NK-92 (cell line): Measurements from ENCODE around the gene GRK5.

Experiments used
- DNase-seq: peaks from one replicate; lab custom pipeline; 2025; ENCODE audit not compliant: unreplicated experiment; lab: John Stamatoyannopoulos, UW

Gene GRK5

DNA sequence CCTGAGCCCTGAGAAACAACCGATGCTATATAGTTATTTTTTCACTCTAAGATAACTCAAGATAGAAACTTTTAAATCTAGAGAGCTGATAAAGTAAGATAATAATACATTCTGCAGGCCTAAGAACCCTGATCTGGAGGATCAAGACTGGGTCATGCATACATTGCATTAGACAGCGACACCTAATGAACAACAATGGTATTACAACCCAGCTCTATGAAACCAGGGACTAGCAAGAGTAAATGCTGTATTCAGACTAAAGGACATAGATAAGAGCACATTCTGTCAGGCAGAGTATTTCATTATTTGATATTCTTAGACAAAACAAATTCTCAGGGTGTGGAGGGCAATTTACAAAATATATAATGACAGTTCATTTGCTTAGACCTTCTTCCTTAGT is 148.6 kb downstream of the GRK5 start:
- DNase-seq = no peak

DNA sequence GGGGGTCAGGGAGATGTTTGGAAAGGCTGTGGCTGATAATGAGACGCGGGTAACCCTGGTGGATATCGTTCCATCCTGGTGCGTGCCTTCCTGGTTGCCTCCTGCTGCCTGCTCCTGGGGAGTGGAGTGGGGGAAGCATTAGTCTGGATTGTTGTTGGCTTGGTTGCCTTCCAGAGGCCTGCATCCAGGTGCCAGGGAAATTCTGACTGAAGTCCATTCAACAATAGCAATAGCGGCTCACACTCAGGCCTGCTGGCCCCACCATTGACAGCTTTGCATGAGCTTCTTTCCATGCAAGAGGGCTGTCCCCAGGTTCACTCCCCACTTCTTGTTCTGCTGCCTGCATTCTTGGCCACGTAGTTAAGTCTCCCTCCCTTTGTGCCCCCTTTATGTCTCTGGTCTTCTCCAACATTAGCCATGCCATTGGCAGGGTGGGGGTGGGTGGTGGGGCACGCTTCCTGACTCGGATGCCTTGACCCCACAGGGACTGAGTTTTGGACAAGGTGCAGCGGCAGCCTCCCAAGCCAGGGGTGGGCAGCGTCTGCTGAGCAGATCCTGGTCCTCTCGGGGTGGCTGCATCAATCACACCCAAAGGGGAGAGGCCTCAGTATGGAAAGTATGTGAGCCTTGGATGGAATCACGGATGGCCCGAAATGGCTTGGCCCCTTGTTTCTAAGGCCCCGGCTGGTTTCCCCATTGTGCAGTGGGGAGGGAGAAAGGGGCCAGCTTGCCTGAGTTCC is 150.2 kb downstream of the GRK5 start:
- DNase-seq = no peak

DNA sequence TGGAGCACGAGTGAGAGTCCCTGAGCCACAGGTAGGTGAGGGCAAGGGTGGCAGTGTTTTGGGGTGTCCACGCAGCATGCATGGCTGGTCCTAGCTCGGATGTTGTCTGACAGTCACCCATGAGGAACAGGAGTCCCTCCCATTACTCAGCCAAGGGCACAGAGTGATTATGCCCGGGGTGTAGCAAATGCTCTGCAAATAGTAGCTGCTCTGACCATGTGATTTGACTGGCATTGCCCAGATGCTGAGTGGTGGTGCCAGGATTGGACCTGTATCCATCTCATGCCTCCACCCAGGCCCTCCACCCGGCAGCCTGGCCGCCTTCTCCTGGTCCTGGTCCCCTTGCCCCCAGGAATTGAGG is 150.8 kb downstream of the GRK5 start:
- no peak for DNase-seq

DNA sequence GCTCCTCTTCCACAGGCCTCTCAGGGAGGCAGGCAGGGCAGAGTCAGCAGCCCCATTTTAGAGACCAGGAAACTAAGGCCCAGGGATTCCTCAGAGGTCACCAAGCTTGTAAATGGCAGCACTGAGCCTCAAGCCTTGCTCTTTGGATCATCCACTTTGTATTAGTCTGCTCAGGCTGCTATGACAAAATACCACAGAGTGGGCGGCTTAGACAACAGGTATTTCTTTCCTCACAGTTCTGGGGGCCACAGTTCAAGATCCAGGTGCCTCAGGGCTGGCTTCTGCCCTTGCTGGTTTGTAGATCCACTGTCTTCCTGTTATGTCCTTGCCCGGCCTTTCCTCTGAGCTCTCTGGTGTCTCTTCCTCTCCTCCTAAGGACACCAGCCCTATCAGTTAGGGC is 151.2 kb downstream of the GRK5 start:
- DNase-seq = no peak

DNA sequence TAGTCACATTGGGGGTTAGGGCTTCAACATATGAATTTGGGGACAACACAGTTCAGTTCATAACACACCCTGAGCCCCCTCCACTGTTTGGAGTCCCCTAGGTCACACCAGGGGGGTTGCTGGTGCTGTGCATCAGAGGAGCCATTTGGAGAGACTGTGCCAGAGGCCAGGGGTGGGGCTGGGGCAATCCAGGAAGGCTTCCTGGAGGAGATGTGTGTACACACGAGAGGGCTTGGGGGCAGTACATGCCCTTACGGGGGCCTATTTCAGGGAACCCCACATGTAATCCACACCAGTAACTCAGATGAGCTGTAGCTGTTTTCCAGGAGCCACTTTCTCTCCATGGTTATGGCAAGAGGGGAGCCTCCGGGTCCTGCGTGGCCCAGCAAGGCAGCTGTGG is 151.7 kb downstream of the GRK5 start:
- no peak for DNase-seq

DNA sequence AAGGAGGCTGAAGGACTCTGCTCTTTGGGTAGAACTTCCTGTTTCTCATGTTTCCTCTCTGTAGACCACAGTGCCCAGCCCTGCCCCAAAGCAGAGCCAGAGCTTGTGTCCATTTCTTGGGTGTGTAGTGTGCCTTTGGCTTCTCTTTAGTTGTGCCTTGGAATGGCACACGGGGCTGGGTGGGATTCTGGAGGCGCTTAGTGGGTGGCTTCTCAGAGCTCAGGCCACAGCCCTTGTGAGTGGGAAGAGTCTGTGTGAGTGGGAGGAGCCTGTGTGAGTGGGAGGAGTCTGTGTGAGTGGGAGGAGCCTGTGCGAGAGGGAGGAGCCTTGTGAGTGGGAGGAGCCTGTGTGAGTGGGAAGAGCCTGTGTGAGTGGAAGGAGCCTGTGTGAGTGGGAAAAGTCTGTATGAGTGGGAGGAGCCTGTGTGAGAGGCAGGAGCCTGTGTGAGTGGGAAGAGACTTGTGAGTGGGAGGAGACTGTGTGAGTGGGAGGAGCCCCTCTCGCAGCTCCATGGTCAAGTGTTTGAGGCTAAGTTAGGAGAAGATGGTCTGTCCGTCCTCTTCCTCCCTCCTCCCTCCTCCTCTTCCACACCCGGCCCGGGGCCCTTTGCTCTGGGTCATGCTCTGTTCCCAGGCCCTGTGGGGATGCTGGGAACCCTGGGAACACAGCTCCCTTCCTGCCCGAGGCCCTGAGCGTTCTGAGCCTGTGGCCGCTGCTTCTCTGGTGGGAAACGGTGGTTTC is 153.0 kb downstream of the GRK5 start:
- DNase-seq = no peak

DNA sequence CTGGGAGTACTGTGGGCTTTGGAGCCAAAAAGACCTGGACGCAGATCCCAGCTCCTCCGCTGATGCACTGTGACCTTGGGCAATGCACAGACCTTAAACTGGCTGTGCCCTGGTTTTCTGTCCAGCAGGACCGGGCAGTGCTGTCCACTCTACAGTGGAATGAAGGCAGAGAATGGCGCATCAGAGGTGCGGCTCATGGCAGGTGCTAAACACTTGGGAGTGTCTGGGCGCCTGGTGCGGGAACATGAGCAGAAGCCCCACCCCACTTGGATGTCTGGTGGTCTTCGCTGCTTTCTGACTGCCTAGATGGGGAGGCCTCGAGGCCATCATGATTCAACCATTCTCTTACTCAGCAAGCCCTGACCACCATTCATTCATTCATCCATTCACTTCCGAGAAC is 153.7 kb downstream of the GRK5 start:
- DNase-seq = no peak

DNA sequence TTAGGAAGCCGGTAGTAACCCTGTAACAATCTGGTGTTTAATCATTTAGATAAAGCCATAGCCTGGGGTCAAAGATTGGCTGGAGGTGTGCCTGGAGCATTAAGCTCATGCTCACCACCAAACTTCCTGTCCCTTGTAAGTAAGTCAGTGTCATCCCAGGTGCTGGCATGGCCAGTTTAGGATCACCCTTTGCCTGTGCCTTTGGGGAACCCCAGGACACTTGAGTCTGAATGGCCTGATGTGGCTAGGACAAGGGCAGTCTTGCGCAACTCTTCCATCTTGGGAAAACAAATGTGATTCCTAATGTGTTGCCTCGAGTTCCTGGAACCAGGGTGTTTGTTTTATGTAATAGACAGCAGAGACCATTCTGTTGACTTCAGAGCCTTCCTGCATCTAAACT is 154.8 kb downstream of the GRK5 start:
- DNase-seq = no peak

DNA sequence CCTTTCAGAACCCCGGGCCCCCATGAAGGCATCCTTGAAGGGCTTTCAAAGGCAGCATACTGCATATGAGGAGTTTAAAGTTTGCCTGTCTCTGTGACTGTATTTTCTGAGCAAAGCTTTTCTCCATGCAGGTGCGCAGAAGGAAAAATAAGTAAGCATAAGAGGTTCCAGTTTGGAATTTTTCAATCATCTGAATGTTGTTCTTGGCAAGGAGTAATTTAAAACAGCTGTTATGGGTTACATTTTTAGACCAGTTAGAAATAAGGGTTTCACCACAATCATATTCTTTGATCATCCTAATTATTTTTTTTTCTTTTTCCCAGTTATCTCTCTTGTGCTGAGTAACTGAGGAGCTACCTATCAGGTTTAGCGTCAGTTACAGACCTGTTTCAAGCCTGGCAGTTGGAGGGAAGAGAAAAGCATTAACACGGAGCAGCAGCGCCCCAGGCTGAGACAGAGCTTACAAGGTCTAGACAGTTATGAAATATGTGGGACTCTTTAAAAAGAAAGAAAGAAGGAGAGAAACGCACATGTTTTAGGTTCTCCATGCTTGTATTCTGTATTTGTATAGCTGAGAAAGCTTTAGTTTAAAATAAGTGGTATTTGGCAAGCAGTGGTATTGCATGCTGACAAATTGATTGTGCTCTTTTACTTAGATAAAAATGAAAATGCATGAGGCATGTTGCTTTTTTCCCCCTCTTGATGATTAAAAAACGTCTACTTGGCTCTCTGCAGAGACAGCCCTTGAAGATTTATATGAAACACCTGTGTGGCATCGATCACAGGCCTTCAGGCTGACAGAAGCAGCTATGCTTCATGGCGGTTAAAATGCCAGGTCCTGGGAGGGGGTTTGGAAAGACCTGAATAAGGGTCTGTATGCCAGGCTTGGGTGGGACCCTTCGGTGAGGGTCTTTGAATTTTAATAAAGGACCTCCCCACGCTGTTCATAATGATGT is 157.6 kb downstream of the GRK5 start:
- DNase-seq = no peak

DNA sequence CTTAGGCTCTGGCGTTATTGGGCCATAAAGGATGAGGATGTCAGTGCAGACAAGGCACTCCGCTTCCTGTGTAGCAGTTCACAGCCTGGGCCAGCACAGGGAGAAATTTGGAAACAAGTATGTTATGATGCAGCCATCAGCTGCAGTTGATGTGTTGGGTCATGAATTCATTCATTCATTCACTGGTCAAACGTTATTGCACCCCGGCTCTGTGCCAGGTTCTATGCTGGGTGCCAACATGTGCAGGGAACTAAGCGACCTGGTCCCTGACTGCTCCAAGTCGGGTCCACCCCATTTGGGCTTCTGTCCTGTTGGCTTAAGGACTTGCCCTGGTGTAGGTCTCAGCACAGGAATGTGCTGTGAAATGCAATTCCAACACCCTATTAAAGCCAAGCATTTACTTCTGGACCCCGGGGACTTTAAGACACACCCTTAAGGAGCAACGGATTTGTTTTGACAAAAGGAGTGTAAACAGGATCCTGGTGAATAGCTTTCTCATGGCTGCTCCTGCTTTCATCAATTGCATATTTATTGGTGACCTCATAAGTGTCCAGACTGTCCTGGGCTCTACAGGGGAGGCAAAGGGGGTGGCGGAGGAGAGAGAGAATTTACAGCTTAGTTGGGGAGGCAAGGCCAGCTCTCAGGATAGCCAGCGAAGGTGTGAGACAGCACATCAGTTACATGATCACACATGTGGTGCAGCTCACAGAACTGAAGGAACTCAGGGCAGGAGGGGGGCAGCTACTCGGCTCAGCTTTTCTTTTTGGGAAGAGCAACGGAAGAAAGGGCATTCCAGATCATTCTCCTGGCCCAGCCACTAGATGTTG is 158.6 kb downstream of the GRK5 start:
- DNase-seq = no peak

DNA sequence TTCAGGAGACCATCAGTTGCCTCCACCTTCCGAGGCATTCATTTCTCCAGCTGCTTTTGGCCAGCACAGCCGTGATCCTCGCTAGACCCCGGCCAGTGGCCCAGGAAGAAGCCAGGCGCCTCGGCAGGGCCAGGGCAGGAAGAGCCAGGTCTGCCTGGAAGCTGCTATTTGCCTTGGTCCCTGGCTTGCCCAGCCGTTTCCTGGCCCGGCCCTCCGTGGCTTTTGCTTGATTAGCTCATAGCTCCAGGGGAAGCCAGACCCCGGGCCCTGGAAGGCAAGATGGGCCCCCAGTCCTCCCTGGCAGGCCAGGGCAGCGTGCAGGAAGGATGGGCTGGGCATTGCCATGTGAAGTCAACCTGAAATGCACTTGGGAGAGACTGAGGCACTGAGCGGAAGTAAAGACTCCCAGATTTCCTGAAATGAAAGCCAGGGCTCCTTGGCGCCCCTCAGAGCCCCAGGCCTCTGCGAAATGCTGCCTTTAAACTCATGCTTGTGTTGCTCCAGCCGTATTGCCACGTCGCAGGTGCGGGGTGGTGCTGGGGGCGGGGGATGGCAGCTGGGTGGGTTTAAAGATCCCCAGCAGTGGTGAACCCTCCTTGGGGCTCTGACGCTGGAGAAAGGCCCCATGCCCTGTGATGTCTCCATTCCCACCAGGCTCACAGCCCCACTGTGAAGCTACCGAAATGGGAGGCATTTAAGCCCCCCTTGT is 160.6 kb downstream of the GRK5 start:
- no peak for DNase-seq

DNA sequence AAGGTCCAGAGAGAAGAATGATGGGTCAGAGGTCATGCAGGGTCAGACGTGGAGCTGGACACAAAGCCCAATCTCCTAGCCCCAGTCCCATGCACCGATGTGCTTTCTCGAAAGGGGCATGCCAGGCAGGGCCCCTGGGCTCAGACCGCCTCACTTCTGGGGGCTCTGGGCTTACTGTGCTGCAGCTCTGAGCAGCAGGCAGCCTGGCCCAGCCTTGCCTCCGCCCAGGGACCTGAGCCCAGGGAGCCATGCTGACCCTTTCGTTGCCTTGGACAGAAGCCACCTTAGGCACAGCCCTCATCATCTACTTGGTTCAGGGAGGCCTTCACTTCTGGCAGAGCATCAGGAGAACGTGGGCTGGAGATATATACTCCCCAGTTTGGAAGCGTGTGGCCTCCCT is 161.2 kb downstream of the GRK5 start:
- DNase-seq = no peak

DNA sequence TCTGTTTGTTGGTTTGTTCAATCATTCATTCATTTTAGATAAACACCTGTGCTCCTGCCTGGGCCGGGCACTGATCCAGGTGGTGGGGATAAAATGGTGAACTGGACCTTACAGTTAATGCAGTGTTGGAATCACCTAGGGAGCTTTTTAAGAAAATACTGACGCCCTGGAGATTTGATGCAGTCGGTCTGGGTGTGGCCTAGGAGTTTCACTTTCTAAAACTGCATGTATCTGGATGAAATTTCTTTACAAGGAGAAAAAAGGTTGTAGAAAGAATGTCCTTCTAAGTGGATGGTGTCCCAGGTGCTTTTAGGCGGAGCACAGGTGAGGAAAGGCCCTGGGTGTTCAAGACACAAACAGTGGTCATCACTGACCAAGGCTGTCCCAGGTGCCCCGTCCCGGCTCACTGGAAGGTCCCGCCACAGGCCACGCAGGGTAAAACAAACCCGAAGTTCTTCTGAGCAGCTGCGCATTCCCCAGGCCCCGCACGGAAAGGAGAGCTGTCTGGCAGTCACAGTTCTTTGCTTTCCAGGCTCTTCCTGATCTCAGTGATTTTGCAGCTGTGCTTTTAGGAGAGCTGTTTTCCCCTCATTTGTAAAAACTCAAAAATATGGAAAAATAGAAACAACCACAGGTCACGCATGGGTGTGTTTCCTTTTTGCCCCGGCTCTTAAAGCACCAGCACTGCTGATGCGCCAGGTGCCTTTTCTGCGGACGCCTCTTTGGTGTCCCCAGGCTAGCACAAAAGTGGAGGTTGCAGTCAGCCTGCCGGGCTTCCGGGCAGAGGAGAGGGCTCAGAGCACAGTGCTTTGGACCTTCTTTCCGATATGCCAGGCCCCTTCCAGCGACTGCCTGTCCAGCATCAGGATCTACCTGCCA is 161.9 kb downstream of the GRK5 start:
- no peak for DNase-seq

DNA sequence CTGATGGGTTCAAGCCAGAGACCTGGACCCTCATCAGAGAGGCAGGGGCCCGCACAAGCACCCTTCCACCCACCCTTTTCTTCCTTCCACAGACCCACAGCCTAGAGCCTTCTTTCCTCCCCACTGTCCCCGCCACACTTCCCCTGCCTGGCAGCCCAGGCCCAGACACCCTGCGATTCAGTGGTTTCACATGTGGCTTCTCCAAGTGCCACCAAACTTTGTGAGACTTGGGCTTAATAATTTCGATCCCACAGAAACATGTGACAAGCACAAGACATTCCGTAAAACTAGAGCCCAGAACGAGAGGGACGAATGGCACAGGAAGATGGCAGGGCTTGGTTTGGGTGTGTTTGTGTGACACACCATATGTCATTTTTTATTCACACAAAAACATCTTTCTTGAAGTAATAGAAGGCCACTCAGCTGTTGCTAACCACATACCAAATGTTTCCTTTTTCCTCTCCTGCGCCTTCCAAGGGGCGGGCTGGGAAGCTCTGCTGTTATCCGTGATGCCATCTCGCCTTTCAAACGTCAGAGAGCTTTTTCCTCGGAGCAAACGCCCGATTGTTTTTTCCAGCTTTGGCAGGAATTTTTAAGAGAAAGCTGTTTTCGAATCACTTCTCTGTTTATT is 162.9 kb downstream of the GRK5 start:
- DNase-seq = no peak

DNA sequence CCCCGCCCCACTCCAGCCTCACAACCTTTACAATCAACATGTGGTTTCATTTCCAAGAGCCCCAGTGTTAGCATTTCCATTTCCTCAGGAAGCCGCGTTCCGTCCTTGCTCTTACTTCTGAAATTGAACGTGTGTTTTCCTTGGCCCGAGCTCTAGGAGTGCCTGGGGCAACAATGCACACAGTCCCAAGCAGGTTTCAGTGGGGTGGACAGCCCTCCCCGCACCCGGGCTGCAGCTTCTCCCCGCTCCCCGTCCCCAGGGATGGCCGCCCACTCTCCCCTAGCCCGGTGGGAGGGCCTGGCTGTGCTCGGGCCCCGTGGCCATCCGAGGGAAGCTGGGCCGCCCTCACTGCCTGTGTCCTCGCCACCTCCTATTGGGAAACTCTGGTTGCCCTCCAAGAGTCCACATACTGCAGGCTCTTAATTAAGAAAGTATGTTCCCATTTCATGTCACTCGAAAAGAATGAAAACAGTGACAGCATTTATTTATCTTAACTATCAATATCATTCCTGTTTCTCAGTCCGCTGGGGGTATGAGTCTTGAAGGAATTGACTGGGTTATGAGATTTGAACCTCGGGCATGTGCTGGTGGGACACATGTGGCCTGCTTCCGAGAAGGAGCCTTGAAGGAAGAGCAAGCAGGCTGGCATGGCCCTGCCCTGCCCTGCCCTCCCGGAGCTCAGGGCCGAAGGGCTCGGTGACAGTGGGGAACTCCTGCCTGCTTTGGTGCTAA is 163.8 kb downstream of the GRK5 start:
- no peak for DNase-seq

DNA sequence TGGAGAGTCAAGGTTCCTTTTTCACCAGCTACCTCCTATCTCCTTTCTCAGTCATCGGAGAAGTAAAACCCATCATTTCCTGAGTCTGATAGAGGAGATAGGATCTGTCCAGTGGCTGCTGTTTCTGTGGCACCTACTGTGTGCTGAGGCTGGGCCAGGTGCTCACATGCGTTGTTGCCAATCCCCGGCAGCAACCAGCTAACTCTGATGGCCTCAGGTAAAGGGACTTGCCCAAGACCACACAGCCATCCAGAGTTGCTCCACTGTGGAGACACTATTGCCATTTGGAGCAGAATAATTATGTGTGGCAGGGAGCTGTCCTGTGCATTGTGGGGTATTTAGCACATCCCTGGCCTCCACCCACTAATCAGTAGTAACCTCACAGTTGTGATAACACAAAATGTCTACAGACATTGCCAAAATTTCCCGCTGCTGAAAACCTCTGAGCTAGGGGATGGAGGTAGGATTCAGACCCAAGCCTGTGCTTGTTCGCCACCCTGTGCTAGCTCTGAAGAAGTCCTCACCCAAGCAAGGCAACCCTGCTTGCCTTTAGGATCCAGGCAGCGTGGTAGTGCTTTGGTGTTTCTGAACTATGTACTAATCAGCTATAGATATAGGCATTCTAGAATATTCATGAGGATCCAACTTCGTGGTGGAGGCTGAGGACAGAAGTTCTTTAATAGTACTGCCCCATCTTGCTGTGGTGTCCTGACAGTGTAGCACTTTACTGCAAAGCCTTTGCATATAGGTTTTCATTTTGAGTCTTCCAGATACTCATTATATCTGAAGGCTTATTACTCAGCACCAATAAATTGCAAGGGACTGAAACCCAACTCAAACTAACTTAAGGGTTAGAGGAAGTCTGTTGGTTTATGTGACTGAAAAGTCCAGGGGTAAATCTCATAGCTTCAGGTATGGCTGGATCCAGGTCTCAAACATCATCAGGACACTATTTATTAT is 164.6 kb downstream of the GRK5 start:
- DNase-seq = no peak
